WTC11 (cell line): Measurements from ENCODE around the gene IL9R. TPM values are rescaled to one million over a fixed set of nuclear protein-coding genes. Genes with fewer than 3 reads are reported as not detected.

Experiments
- ATAC-seq: fragments of 200-7000 bp; cut with Tn5 transposase; 2 replicates; pipeline ENCODE4 v1.10.0; 2021; ENCODE audit warnings: mild to moderate bottlenecking, moderate library complexity
- CTCF ChIA-PET: fragments of 300-600 bp; sonication (Branson Sonifier 250); formaldehyde crosslinking; loops from one replicate; lab custom pipeline; 2021; ENCODE audit warnings: antibody characterized with exemption; lab: Charles Lee
- POLR2A ChIA-PET: fragments of 350-600 bp; sonication (Branson Sonifier 250); formaldehyde crosslinking; loops from one replicate; lab custom pipeline; 2021; ENCODE audit warnings: antibody characterized with exemption; lab: Charles Lee
- DNase-seq: peaks from one replicate; pipeline ENCODE4 v3.0.0; 2021; ENCODE audit warnings: low spot score
- H3K27ac Mint-ChIP-seq: 2 replicates; pipeline ENCODE4 v1.8.0; 2021; ENCODE audit warnings: mixed read lengths
- H3K27me3 Mint-ChIP-seq: 2 replicates; pipeline ENCODE4 v1.8.0; 2021; ENCODE audit warnings: low read depth, mild to moderate bottlenecking, moderate library complexity, mixed read lengths
- H3K36me3 Mint-ChIP-seq: 2 replicates; pipeline ENCODE4 v1.8.0; 2021; ENCODE audit warnings: mixed read lengths
- H3K4me1 Mint-ChIP-seq: 2 replicates; pipeline ENCODE4 v1.8.0; 2022; ENCODE audit warnings: mixed read lengths
- H3K4me3 Mint-ChIP-seq: 2 replicates; pipeline ENCODE4 v1.8.0; 2021; ENCODE audit warnings: mild to moderate bottlenecking, moderate library complexity, mixed read lengths
- H3K9me3 Mint-ChIP-seq: 2 replicates; pipeline ENCODE4 v1.8.0; 2021; ENCODE audit warnings: mixed read lengths
- E2F1 ChIP-seq: sonication (generic); formaldehyde crosslinking; IDR thresholded peaks from 2 replicates; pipeline ENCODE4 v1.8.0; 2022; ENCODE audit warnings: mild to moderate bottlenecking, missing genetic modification reagents
- E2F4 ChIP-seq: sonication (generic); formaldehyde crosslinking; IDR thresholded peaks from 2 replicates; pipeline ENCODE4 v1.8.1; 2022; ENCODE audit warnings: low read depth, mild to moderate bottlenecking, moderate library complexity, missing genetic modification reagents, borderline replicate concordance
- ETV6 ChIP-seq: sonication (generic); formaldehyde crosslinking; IDR thresholded peaks from 2 replicates; pipeline ENCODE4 v1.8.1; 2022; ENCODE audit warnings: mild to moderate bottlenecking, missing genetic modification reagents
- GABPB1 ChIP-seq: sonication (generic); formaldehyde crosslinking; IDR thresholded peaks from 2 replicates; pipeline ENCODE4 v1.8.1; 2023; ENCODE audit warnings: mild to moderate bottlenecking, missing genetic modification reagents
- KAT7 ChIP-seq: sonication (generic); formaldehyde crosslinking; IDR thresholded peaks from 2 replicates; pipeline ENCODE4 v1.8.1; 2023; ENCODE audit warnings: missing genetic modification reagents, mild to moderate bottlenecking, borderline replicate concordance
- MXD4 ChIP-seq: fragments of 250-450 bp; sonication (Bioruptor Pico); IDR thresholded peaks from 2 replicates; pipeline ENCODE4 v1.8.0; 2021; ENCODE audit warnings: mild to moderate bottlenecking, moderate library complexity, borderline replicate concordance
- NFATC4 ChIP-seq: fragments of 250-450 bp; sonication (Bioruptor Pico); IDR thresholded peaks from 2 replicates; pipeline ENCODE4 v1.9.0; 2021; ENCODE audit warnings: mild to moderate bottlenecking
- NFE2L1 ChIP-seq: sonication (generic); formaldehyde crosslinking; IDR thresholded peaks from 2 replicates; pipeline ENCODE4 v1.8.1; 2023; ENCODE audit warnings: missing genetic modification reagents
- NR2C2 ChIP-seq: sonication (generic); formaldehyde crosslinking; IDR thresholded peaks from 2 replicates; pipeline ENCODE4 v1.8.0; 2022; ENCODE audit warnings: mild to moderate bottlenecking, missing genetic modification reagents
- OVOL2 ChIP-seq: fragments of 250-450 bp; sonication (Bioruptor Pico); IDR thresholded peaks from 2 replicates; pipeline ENCODE4 v1.9.0; 2021; ENCODE audit warnings: mild to moderate bottlenecking, borderline replicate concordance
- TEAD4 ChIP-seq: sonication (generic); formaldehyde crosslinking; IDR thresholded peaks from 2 replicates; pipeline ENCODE4 v1.8.0; 2022; ENCODE audit warnings: mild to moderate bottlenecking, missing genetic modification reagents
- ZNF138 ChIP-seq: sonication (generic); formaldehyde crosslinking; conservative IDR thresholded peaks from 2 replicates; pipeline ENCODE4 v1.8.1; 2022; ENCODE audit warnings: mild to moderate bottlenecking, moderate library complexity, missing genetic modification reagents
- ZNF263 ChIP-seq: sonication (generic); formaldehyde crosslinking; IDR thresholded peaks from 2 replicates; pipeline ENCODE4 v1.8.1; 2022; ENCODE audit warnings: low read depth, mild to moderate bottlenecking, moderate library complexity, missing genetic modification reagents
- ZNF317 ChIP-seq: sonication (generic); formaldehyde crosslinking; IDR thresholded peaks from 2 replicates; pipeline ENCODE4 v1.8.1; 2023; ENCODE audit warnings: low read depth, mild to moderate bottlenecking, moderate library complexity, missing genetic modification reagents, borderline replicate concordance
- total RNA-seq: library from RNA; stranded (reverse); gene quantifications from 3 replicates; pipeline ENCODE4 v1.2.3, GENCODE V29; 2021
- TF ChIP-seq, protein P1 (sequence below): sonication (generic); formaldehyde crosslinking; IDR thresholded peaks from 2 replicates; pipeline ENCODE4 v1.8.0; 2023; ENCODE audit warnings: missing genetic modification reagents
- TF ChIP-seq, protein P2 (sequence below): sonication (generic); formaldehyde crosslinking; IDR thresholded peaks from 2 replicates; pipeline ENCODE4 v1.8.0; 2023; ENCODE audit warnings: missing genetic modification reagents, mild to moderate bottlenecking, borderline replicate concordance
- TF ChIP-seq, protein P3 (sequence below): sonication (generic); formaldehyde crosslinking; IDR thresholded peaks from 2 replicates; pipeline ENCODE4 v1.8.1; 2023; ENCODE audit warnings: mild to moderate bottlenecking, missing genetic modification reagents, borderline replicate concordance
- TF ChIP-seq, protein P4 (sequence below): fragments of 200-600 bp; IDR thresholded peaks from 2 replicates; pipeline ENCODE4 v1.8.0; 2022; ENCODE audit warnings: antibody characterized with exemption

The IL9R gene
- total RNA-seq, 1 experiment from 2014 or later, result 1.3 TPM

DNA sequence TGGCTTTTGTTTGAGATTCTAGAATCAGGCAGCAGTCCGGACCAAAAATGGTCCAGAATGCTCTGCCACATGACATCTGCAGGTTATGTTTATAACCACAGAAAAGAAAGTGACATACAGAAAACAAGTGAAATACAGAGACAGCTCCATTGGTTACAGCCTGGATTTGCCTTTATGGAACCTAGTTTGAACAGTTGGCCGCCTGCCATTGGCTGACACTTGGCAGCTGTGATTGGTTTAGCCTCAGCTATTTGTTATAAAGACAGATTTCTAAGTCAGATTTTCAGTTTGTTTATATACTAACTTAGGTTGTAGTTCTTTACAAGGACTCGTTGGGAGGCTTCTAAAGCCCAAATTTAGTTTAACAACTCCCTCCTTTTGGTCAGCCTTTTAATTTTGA, 40.8 kb upstream of the IL9R start:
- Mint-ChIP-seq H3K4me3 (no peak overlapping the region), H3K36me3 (peaks cover 24% of the 10 kb centered on the region), H3K27ac (no peak overlapping the region), H3K27me3 (no peaks in the 10 kb centered on the region), H3K9me3 (peaks cover 23% of the 10 kb centered on the region), H3K4me1 (peaks cover 26% of the 10 kb centered on the region)
- DNase-seq (no peak), ATAC-seq (no peak)
- POLR2A ChIA-PET, result no interaction called here
- CTCF ChIA-PET, result no interaction called here
- TF ChIP-seq, protein P1, sequence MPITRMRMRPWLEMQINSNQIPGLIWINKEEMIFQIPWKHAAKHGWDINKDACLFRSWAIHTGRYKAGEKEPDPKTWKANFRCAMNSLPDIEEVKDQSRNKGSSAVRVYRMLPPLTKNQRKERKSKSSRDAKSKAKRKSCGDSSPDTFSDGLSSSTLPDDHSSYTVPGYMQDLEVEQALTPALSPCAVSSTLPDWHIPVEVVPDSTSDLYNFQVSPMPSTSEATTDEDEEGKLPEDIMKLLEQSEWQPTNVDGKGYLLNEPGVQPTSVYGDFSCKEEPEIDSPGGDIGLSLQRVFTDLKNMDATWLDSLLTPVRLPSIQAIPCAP (CRISPR knock-in tag), result no peak
- TF ChIP-seq, protein P2, sequence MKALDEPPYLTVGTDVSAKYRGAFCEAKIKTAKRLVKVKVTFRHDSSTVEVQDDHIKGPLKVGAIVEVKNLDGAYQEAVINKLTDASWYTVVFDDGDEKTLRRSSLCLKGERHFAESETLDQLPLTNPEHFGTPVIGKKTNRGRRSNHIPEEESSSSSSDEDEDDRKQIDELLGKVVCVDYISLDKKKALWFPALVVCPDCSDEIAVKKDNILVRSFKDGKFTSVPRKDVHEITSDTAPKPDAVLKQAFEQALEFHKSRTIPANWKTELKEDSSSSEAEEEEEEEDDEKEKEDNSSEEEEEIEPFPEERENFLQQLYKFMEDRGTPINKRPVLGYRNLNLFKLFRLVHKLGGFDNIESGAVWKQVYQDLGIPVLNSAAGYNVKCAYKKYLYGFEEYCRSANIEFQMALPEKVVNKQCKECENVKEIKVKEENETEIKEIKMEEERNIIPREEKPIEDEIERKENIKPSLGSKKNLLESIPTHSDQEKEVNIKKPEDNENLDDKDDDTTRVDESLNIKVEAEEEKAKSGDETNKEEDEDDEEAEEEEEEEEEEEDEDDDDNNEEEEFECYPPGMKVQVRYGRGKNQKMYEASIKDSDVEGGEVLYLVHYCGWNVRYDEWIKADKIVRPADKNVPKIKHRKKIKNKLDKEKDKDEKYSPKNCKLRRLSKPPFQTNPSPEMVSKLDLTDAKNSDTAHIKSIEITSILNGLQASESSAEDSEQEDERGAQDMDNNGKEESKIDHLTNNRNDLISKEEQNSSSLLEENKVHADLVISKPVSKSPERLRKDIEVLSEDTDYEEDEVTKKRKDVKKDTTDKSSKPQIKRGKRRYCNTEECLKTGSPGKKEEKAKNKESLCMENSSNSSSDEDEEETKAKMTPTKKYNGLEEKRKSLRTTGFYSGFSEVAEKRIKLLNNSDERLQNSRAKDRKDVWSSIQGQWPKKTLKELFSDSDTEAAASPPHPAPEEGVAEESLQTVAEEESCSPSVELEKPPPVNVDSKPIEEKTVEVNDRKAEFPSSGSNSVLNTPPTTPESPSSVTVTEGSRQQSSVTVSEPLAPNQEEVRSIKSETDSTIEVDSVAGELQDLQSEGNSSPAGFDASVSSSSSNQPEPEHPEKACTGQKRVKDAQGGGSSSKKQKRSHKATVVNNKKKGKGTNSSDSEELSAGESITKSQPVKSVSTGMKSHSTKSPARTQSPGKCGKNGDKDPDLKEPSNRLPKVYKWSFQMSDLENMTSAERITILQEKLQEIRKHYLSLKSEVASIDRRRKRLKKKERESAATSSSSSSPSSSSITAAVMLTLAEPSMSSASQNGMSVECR (CRISPR knock-in tag), result no peak
- no peak for TF ChIP-seq ZNF263
- no peak for TF ChIP-seq ETV6 (CRISPR knock-in tag)
- TF ChIP-seq, protein P3, sequence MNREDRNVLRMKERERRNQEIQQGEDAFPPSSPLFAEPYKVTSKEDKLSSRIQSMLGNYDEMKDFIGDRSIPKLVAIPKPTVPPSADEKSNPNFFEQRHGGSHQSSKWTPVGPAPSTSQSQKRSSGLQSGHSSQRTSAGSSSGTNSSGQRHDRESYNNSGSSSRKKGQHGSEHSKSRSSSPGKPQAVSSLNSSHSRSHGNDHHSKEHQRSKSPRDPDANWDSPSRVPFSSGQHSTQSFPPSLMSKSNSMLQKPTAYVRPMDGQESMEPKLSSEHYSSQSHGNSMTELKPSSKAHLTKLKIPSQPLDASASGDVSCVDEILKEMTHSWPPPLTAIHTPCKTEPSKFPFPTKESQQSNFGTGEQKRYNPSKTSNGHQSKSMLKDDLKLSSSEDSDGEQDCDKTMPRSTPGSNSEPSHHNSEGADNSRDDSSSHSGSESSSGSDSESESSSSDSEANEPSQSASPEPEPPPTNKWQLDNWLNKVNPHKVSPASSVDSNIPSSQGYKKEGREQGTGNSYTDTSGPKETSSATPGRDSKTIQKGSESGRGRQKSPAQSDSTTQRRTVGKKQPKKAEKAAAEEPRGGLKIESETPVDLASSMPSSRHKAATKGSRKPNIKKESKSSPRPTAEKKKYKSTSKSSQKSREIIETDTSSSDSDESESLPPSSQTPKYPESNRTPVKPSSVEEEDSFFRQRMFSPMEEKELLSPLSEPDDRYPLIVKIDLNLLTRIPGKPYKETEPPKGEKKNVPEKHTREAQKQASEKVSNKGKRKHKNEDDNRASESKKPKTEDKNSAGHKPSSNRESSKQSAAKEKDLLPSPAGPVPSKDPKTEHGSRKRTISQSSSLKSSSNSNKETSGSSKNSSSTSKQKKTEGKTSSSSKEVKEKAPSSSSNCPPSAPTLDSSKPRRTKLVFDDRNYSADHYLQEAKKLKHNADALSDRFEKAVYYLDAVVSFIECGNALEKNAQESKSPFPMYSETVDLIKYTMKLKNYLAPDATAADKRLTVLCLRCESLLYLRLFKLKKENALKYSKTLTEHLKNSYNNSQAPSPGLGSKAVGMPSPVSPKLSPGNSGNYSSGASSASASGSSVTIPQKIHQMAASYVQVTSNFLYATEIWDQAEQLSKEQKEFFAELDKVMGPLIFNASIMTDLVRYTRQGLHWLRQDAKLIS (CRISPR knock-in tag), result no peak
- TF ChIP-seq NFE2L1, result no peak

GRCh38 chrX:155957843-155958242, 39.7 kb upstream of the IL9R start:
- peaks cover 32% of the 10 kb centered on the region for H3K9me3 Mint-ChIP-seq
- POLR2A ChIA-PET, result no interaction called here
- TF ChIP-seq, protein P2 (CRISPR knock-in tag), result no peak
- TF ChIP-seq ZNF138 (CRISPR knock-in tag) (no peak), E2F4 (CRISPR knock-in tag) (no peak), TEAD4 (no peak), E2F1 (CRISPR knock-in tag) (no peak), GABPB1 (CRISPR knock-in tag) (no peak), MXD4 (CRISPR knock-in tag) (no peak), OVOL2 (CRISPR knock-in tag) (no peak), NFATC4 (no peak), ZNF317 (CRISPR knock-in tag) (no peak), NR2C2 (CRISPR knock-in tag) (no peak), KAT7 (no peak)
- TF ChIP-seq, protein P4, sequence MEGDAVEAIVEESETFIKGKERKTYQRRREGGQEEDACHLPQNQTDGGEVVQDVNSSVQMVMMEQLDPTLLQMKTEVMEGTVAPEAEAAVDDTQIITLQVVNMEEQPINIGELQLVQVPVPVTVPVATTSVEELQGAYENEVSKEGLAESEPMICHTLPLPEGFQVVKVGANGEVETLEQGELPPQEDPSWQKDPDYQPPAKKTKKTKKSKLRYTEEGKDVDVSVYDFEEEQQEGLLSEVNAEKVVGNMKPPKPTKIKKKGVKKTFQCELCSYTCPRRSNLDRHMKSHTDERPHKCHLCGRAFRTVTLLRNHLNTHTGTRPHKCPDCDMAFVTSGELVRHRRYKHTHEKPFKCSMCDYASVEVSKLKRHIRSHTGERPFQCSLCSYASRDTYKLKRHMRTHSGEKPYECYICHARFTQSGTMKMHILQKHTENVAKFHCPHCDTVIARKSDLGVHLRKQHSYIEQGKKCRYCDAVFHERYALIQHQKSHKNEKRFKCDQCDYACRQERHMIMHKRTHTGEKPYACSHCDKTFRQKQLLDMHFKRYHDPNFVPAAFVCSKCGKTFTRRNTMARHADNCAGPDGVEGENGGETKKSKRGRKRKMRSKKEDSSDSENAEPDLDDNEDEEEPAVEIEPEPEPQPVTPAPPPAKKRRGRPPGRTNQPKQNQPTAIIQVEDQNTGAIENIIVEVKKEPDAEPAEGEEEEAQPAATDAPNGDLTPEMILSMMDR, result no peak

More at GRCh38 chrX:155957843-155958242, 39.7 kb upstream of the IL9R start:
- ATAC-seq (no peak), DNase-seq (no peak)
- CTCF ChIA-PET, result no interaction called here
- Mint-ChIP-seq H3K4me1 (peaks cover 26% of the 10 kb centered on the region), H3K36me3 (peaks cover 32% of the 10 kb centered on the region), H3K4me3 (peak overlapping the region; percentile 53), H3K27ac (peak overlapping the region; percentile 86), H3K27me3 (no peaks in the 10 kb centered on the region)
